IMR-90 (cell line): ENCODE results near the gene ATPAF1. TPM values are rescaled to one million over a fixed set of nuclear protein-coding genes. Genes with fewer than 3 reads are reported as not detected.

Experiments
- ATAC-seq: fragments of 200-7000 bp; cut with Tn5 transposase; 2 replicates; pipeline ENCODE4 v1.9.1; 2020; ENCODE audit warnings: low read depth, mild to moderate bottlenecking, moderate library complexity
- BruUV-seq: library from RNA; stranded (reverse); fragments of 400-500 nt; replicated peaks from 2 replicates; lab custom pipeline; 2021; lab: Mats Ljungman, UMichigan
- CTCF ChIA-PET: fragments of 300-600 bp; formaldehyde crosslinking; extraction: SDS; loops from one replicate; lab custom pipeline; 2021; ENCODE audit warnings: antibody characterized with exemption; lab: Yijun Ruan, JAX
- POLR2A ChIA-PET: fragments of 300-600 bp; sonication (Branson Sonifier 250); formaldehyde crosslinking; loops from one replicate; lab custom pipeline; 2022; ENCODE audit warnings: antibody characterized with exemption; ENCODE audit not compliant: unreplicated experiment; lab: Charles Lee
- DNase-seq: peaks from one replicate; pipeline ENCODE4 v3.0.0; 2013
- H2AFZ ChIP-seq: replicated peaks from 2 replicates; pipeline ENCODE3; 2013; ENCODE audit warnings: low read length, mild to moderate bottlenecking; ENCODE audit not compliant: poor library complexity
- H2AK5ac ChIP-seq: 2 replicates; pipeline ENCODE4 v1.6.1; 2013; ENCODE audit warnings: low read depth, low read length, inconsistent platforms
- H2AK9ac ChIP-seq: replicated peaks from 2 replicates; pipeline ENCODE3; 2013; ENCODE audit warnings: mild to moderate bottlenecking, low read depth, low read length, moderate library complexity; ENCODE audit not compliant: poor library complexity
- H2BK120ac ChIP-seq: 2 replicates; pipeline ENCODE4 v1.6.1; 2013; ENCODE audit warnings: low read depth, low read length, inconsistent platforms
- H2BK15ac ChIP-seq: 3 replicates; pipeline ENCODE4 v1.6.1; 2013; ENCODE audit warnings: low read depth, low read length, inconsistent platforms
- H2BK20ac ChIP-seq: 2 replicates; pipeline ENCODE4 v1.6.1; 2013; ENCODE audit warnings: low read depth, mild to moderate bottlenecking, inconsistent platforms, low read length, moderate library complexity
- H2BK5ac ChIP-seq: 2 replicates; pipeline ENCODE4 v1.6.1; 2013; ENCODE audit warnings: mild to moderate bottlenecking, low read depth, low read length, inconsistent platforms; ENCODE audit not compliant: poor library complexity, severe bottlenecking
- H3K14ac ChIP-seq: replicated peaks from 2 replicates; pipeline ENCODE4 v1.6.1; 2013; ENCODE audit warnings: low read depth, low read length, inconsistent platforms
- H3K18ac ChIP-seq: 2 replicates; pipeline ENCODE4 v1.6.1; 2013; ENCODE audit warnings: low read depth, low read length, control low read depth
- H3K23ac ChIP-seq: 2 replicates; pipeline ENCODE4 v1.6.1; 2013; ENCODE audit warnings: low read depth, low read length, inconsistent platforms
- H3K27ac ChIP-seq: 2 replicates; pipeline ENCODE4 v1.5.1; 2013; ENCODE audit warnings: mild to moderate bottlenecking, control low read depth, low read length; ENCODE audit not compliant: insufficient read depth
- H3K27me3 ChIP-seq: 2 replicates; pipeline ENCODE4 v1.6.1; 2013; ENCODE audit warnings: low read length; ENCODE audit not compliant: control insufficient read depth, insufficient read depth
- H3K36me3 ChIP-seq: 2 replicates; pipeline ENCODE4 v1.6.1; 2013; ENCODE audit warnings: low read length, mixed read lengths; ENCODE audit not compliant: control insufficient read depth, insufficient read depth
- H3K4ac ChIP-seq: 2 replicates; pipeline ENCODE4 v1.6.1; 2013; ENCODE audit warnings: low read depth, low read length, inconsistent platforms
- H3K4me1 ChIP-seq: 2 replicates; pipeline ENCODE4 v1.6.1; 2013; ENCODE audit warnings: low read length, mixed read lengths; ENCODE audit not compliant: control insufficient read depth, insufficient read depth
- H3K4me2 ChIP-seq: 2 replicates; pipeline ENCODE4 v1.6.1; 2013; ENCODE audit warnings: low read depth, mild to moderate bottlenecking, control low read depth, low read length, moderate library complexity
- H3K4me3 ChIP-seq: 2 replicates; pipeline ENCODE4 v1.5.1; 2013; ENCODE audit warnings: low read depth, mild to moderate bottlenecking, control low read depth, low read length, moderate library complexity; ENCODE audit not compliant: insufficient read depth
- H3K56ac ChIP-seq: 2 replicates; pipeline ENCODE4 v1.6.1; 2013; ENCODE audit warnings: low read length, inconsistent platforms; ENCODE audit not compliant: insufficient read depth; ENCODE audit errors: extremely low read depth
- H3K79me1 ChIP-seq, 2 experiments: 2 replicates each; pipeline ENCODE4 v1.6.1; 2013; ENCODE audit warnings: low read length in 2 of 2, inconsistent platforms in 1 of 2, low read depth in 1 of 2
- H3K9ac ChIP-seq: 2 replicates; pipeline ENCODE4 v1.6.1; 2013; ENCODE audit warnings: low read depth, low read length, control low read depth
- H3K9me1 ChIP-seq: 2 replicates; pipeline ENCODE4 v1.6.1; 2013; ENCODE audit warnings: low read length, inconsistent platforms; ENCODE audit not compliant: insufficient read depth
- H3K9me3 ChIP-seq: 2 replicates; pipeline ENCODE4 v1.6.1; 2013; ENCODE audit warnings: low read length; ENCODE audit not compliant: control insufficient read depth, insufficient read depth
- H4K20me1 ChIP-seq: 2 replicates; pipeline ENCODE4 v1.6.1; 2013; ENCODE audit warnings: low read length, inconsistent platforms; ENCODE audit not compliant: insufficient read depth
- H4K5ac ChIP-seq: 2 replicates; pipeline ENCODE4 v1.6.1; 2013; ENCODE audit warnings: mild to moderate bottlenecking, low read depth, low read length, control low read depth
- H4K8ac ChIP-seq, 2 experiments: 2 replicates each; pipeline ENCODE4 v1.6.1; 2013; ENCODE audit warnings: low read depth in 2 of 2, low read length in 2 of 2, control low read depth in 1 of 2, inconsistent platforms in 1 of 2
- H4K91ac ChIP-seq: 2 replicates; pipeline ENCODE4 v1.6.1; 2013; ENCODE audit warnings: low read depth, low read length, inconsistent platforms; ENCODE audit not compliant: insufficient read depth
- CEBPB ChIP-seq: IDR thresholded peaks from 2 replicates; pipeline ENCODE4 v1.6.1; 2012; ENCODE audit warnings: low read depth, low read length, improper control_type of control experiment
- CHD1 ChIP-seq: IDR thresholded peaks from 2 replicates; pipeline ENCODE4 v1.6.1; 2012; ENCODE audit warnings: low read depth, low read length, improper control_type of control experiment
- CTCF ChIP-seq: conservative IDR thresholded peaks from 2 replicates; pipeline ENCODE4 v1.5.1; 2012; ENCODE audit warnings: mild to moderate bottlenecking, low read depth, low read length, improper control_type of control experiment
- ELK1 ChIP-seq: fragments of 150-350 bp; IDR thresholded peaks from 2 replicates; pipeline ENCODE4 v1.6.1; 2016; ENCODE audit warnings: low read depth, mild to moderate bottlenecking, low read length, moderate library complexity, borderline replicate concordance
- FOS ChIP-seq: fragments of 150-350 bp; IDR thresholded peaks from 2 replicates; pipeline ENCODE4 v1.6.1; 2016; ENCODE audit warnings: low read depth, low read length
- MAFK ChIP-seq: IDR thresholded peaks from 2 replicates; pipeline ENCODE4 v1.6.1; 2012; ENCODE audit warnings: low read depth, low read length, improper control_type of control experiment
- MAZ ChIP-seq: IDR thresholded peaks from 2 replicates; pipeline ENCODE4 v1.6.1; 2012; ENCODE audit warnings: low read depth, mild to moderate bottlenecking, low read length, improper control_type of control experiment, moderate library complexity, borderline replicate concordance
- MXI1 ChIP-seq: IDR thresholded peaks from 2 replicates; pipeline ENCODE4 v1.6.1; 2012; ENCODE audit warnings: low read depth, mild to moderate bottlenecking, low read length, moderate library complexity, borderline replicate concordance
- NFE2L2 ChIP-seq: fragments of 150-350 bp; IDR thresholded peaks from 2 replicates; pipeline ENCODE4 v1.6.1; 2016; ENCODE audit warnings: low read depth, mild to moderate bottlenecking, low read length
- POLR2A ChIP-seq: IDR thresholded peaks from 2 replicates; pipeline ENCODE4 v1.6.1; 2012; ENCODE audit warnings: mild to moderate bottlenecking, low read depth, low read length
- RAD21 ChIP-seq: IDR thresholded peaks from 2 replicates; pipeline ENCODE4 v1.6.1; 2012; ENCODE audit warnings: low read length, improper control_type of control experiment
- SMC3 ChIP-seq: fragments of 150-350 bp; IDR thresholded peaks from 2 replicates; pipeline ENCODE4 v1.6.1; 2016; ENCODE audit warnings: low read depth, mild to moderate bottlenecking, antibody characterized with exemption, low read length, moderate library complexity
- dilution Hi-C: fragments of 300-500 bp; cut with HindIII; formaldehyde crosslinking; loops from one replicate; pipeline ENCODE4 v1.14.3; 2018; ENCODE audit warnings: low sequenced_read_pairs; ENCODE audit not compliant: unreplicated experiment
- in situ Hi-C: fragments of 300-500 bp; cut with MboI; formaldehyde crosslinking; loops from 3 replicates; pipeline ENCODE4 v1.14.3; 2019; ENCODE audit warnings: low sequenced_read_pairs, inconsistent platforms, mixed read lengths
- intact Hi-C: fragments of 100-400 bp; cut with micrococcal nuclease; formaldehyde crosslinking; loops from 2 replicates; pipeline ENCODE4 v1.10.0; 2022
- polyA plus RNA-seq, 3 experiments: library from polyadenylated mRNA; depleted of rRNA; stranded (reverse); fragments of >200 nt; gene quantifications; 2 replicates each; pipeline ENCODE4 v1.2.3, GENCODE V29; 2012; ENCODE audit warnings: low replicate concordance in 1 of 3
- total RNA-seq: library from RNA; depleted of rRNA; stranded (reverse); fragments of >200 nt; gene quantifications from 2 replicates; pipeline ENCODE4 v1.2.3, GENCODE V29; 2012

ATPAF1 gene
- total and polyA plus RNA-seq, 2 of the 4 experiments (the other 2 are of a cell fraction): 55.5 to 80.3 TPM

- H3K4me2 ChIP-seq: no peak overlapping the region
- no peak overlapping the region for H4K91ac ChIP-seq
- H2AK5ac ChIP-seq: no peak overlapping the region
- H2BK120ac ChIP-seq: no peak overlapping the region
- DNase-seq: no peak
- no peak overlapping the region for H2BK15ac ChIP-seq
- no peak overlapping the region for H4K5ac ChIP-seq
- no peaks in the 10 kb centered on the region for H3K79me1 ChIP-seq
- H3K56ac ChIP-seq: no peak overlapping the region
- dilution Hi-C loops: no loop called here
- no peaks in the 10 kb centered on the region for H3K27me3 ChIP-seq
- no peak overlapping the region for H2AFZ ChIP-seq
- no peak overlapping the region for H3K9ac ChIP-seq
- no peak overlapping the region for H4K8ac ChIP-seq
- peaks cover 3% of the 10 kb centered on the region; the same call in 1 of the 2 replicates for H3K9me1 ChIP-seq
- intact Hi-C loops: no loop called here
- 0 out of 2 replicates have a peak, but pooled peaks cover 3% of the 10 kb centered on the region for H4K20me1 ChIP-seq
- H3K4me3 ChIP-seq: no peak overlapping the region
- no peak overlapping the region for H3K14ac ChIP-seq
- no peak for TF ChIP-seq CHD1
- TF ChIP-seq CEBPB: no peak
- TF ChIP-seq ELK1: no peak
- no peak for TF ChIP-seq MAZ
- TF ChIP-seq MXI1: no peak
- no peak for TF ChIP-seq RAD21
- TF ChIP-seq POLR2A: no peak
- TF ChIP-seq SMC3: no peak
- no peak for TF ChIP-seq CTCF
- TF ChIP-seq FOS: no peak
- no peak for TF ChIP-seq NFE2L2
- no peak for TF ChIP-seq MAFK
- H3K18ac ChIP-seq: no peak overlapping the region
- ChIA-PET POLR2A (no interaction called here), CTCF (no interaction called here)
- no peak overlapping the region for H2BK20ac ChIP-seq
- H3K36me3 ChIP-seq: peaks cover 17% of the 10 kb centered on the region
- no TSS peak for BruUV-seq
- ATAC-seq: no peak
- H3K4ac ChIP-seq: no peak overlapping the region
- H2AK9ac ChIP-seq: no peak overlapping the region
- no peak overlapping the region for H2BK5ac ChIP-seq
- 0 out of 2 replicates have a peak, but pooled peaks cover 2% of the 10 kb centered on the region for H3K4me1 ChIP-seq
- H3K23ac ChIP-seq: no peak overlapping the region
- in situ Hi-C loops: no loop called here
- no peak overlapping the region for H3K27ac ChIP-seq
- H3K9me3 ChIP-seq: no peaks in the 10 kb centered on the region
These were observed 29.2 kb downstream of the ATPAF1 start for GRCh38 chr1:46638921-46639320.
